Measurements from ENCODE around the gene SLC6A6. TPM values are rescaled to one million over a fixed set of nuclear protein-coding genes. Genes with fewer than 3 reads are reported as not detected.

The SLC6A6 gene
- total RNA-seq, 4 donors from 2014 or later: 15.0 to 36.2 (median 23.7) TPM

GRCh38 chr3:14486460-14486859, 84.1 kb downstream of the SLC6A6 start:
- no peaks in the 10 kb centered on the region for H3K9me3 ChIP-seq
- H3K27ac ChIP-seq (replicated peaks in 1 of 4): no peak overlapping the region
- H3K36me3 ChIP-seq: peaks cover 5 to 50% (median 31%) of the 10 kb centered on the region in 4 donors
- peaks cover 23 to 40% (median 32%) of the 10 kb centered on the region in 4 donors for H3K4me1 ChIP-seq
- 97% methylated on average over 5 of the region's 5 CpGs for WGBS
- intact Hi-C loops (cut with DNase I): no loop called here
- no peak overlapping the region for H3K4me3 ChIP-seq
- no peak for DNase-seq (ENCODE audit: extremely low spot score)
- no peaks in the 10 kb centered on the region for H3K27me3 ChIP-seq
- TF ChIP-seq CTCF (IDR thresholded peaks at IDR 0.05) (no peak), POLR2A (IDR thresholded peaks at IDR 0.05; ENCODE audit: low read depth) (no peak), EP300 (IDR thresholded peaks at IDR 0.05) (no peak), POLR2AphosphoS5 (IDR thresholded peaks at IDR 0.05) (no peak)

- Histone ChIP-seq H3K36me3 (peaks cover 5 to 45% (median 28%) of the 10 kb centered on the region in 4 donors), H3K4me1 (peaks cover 17 to 34% (median 26%) of the 10 kb centered on the region in 4 donors), H3K9me3 (no peaks in the 10 kb centered on the region), H3K4me3 (no peak overlapping the region), H3K27ac (replicated peaks in 1 of 4) (no peak overlapping the region), H3K27me3 (no peaks in the 10 kb centered on the region)
- WGBS: 89% methylated on average over 7 of the region's 8 CpGs
- intact Hi-C loops (cut with DNase I): no loop called here
- DNase-seq (ENCODE audit: extremely low spot score): no peak
- TF ChIP-seq POLR2AphosphoS5 (IDR thresholded peaks at IDR 0.05) (no peak), POLR2A (IDR thresholded peaks at IDR 0.05; ENCODE audit: low read depth) (no peak), CTCF (IDR thresholded peaks at IDR 0.05) (no peak), EP300 (IDR thresholded peaks at IDR 0.05) (no peak)
These were observed 84.7 kb downstream of the SLC6A6 start for GRCh38 chr3:14487086-14487485.

GRCh38 chr3:14487821-14488220, 85.4 kb downstream of the SLC6A6 start:
- Histone ChIP-seq H3K27ac (replicated peaks in 1 of 4) (no peak overlapping the region), H3K27me3 (no peaks in the 10 kb centered on the region), H3K9me3 (no peaks in the 10 kb centered on the region), H3K4me3 (no peak overlapping the region), H3K4me1 (peaks cover 12 to 27% (median 18%) of the 10 kb centered on the region in 4 donors), H3K36me3 (peaks cover 5 to 37% (median 29%) of the 10 kb centered on the region in 4 donors)
- TF ChIP-seq POLR2A (IDR thresholded peaks at IDR 0.05; ENCODE audit: low read depth) (no peak), CTCF (IDR thresholded peaks at IDR 0.05) (no peak), POLR2AphosphoS5 (IDR thresholded peaks at IDR 0.05) (no peak), EP300 (IDR thresholded peaks at IDR 0.05) (no peak)
- DNase-seq (ENCODE audit: extremely low spot score): no peak
- intact Hi-C loops (cut with DNase I): no loop called here
- 73% methylated on average over 4 of the region's 7 CpGs for WGBS

- TF ChIP-seq EP300 (IDR thresholded peaks at IDR 0.05) (no peak), POLR2A (IDR thresholded peaks at IDR 0.05; ENCODE audit: low read depth) (no peak), CTCF (IDR thresholded peaks at IDR 0.05) (no peak), POLR2AphosphoS5 (IDR thresholded peaks at IDR 0.05) (no peak)
- WGBS: 45% methylated on average over 5 of the region's 7 CpGs
- peaks cover 5 to 38% (median 30%) of the 10 kb centered on the region in 4 donors for H3K36me3 ChIP-seq
- H3K27me3 ChIP-seq: no peaks in the 10 kb centered on the region
- intact Hi-C loops (cut with DNase I): no loop called here
- no peaks in the 10 kb centered on the region for H3K9me3 ChIP-seq
- peaks cover 9 to 23% (median 15%) of the 10 kb centered on the region in 4 donors for H3K4me1 ChIP-seq
- peak overlapping the region in 1 of 4 donors; percentile 8 for H3K27ac ChIP-seq (replicated peaks in 1 of 4)
- DNase-seq (ENCODE audit: extremely low spot score): no peak
- H3K4me3 ChIP-seq: no peak overlapping the region
These were observed 86.1 kb downstream of the SLC6A6 start for GRCh38 chr3:14488286-14489041.
